ENCODE results near the gene GNB1. TPM values are rescaled to one million over a fixed set of nuclear protein-coding genes. Genes with fewer than 3 reads are reported as not detected.
A peak's percentile ranks its signal among the peaks of the same experiment; 100 is the strongest.

The GNB1 gene
- polyA plus RNA-seq, 3 donors = 41.9 to 357 (median 111) TPM

DNA sequence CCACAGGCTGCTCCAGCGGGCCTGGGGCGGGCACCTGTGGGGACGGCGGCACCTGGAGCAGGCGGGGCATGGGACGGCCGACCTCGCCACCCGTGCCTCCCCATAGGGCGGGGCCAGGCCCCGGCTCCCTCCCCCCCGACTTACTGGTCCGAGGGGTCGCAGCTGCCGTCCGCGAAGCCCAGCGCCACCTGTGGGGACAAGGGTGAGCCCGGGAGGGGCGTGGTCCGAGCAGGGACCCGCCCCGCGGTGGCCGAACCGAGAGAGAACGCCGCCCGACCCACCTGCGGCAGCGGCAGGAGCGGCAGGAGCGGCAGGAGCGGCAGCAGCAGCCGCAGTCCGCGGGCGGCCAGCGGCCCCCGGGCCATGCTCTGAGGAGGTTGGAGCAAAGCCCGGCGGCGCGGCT is 28.0 kb upstream of the GNB1 start, which contains the start of gene TMEM52:
TSS of gene TMEM52 (minus strand) at position 379 of the 403 bp plus-strand sequence. CDS start at position 365, 14 bp downstream.
- intact Hi-C loops (cut with micrococcal nuclease) = loop anchor here (1.0 to 10.0 kb wide), 4 partner anchors 10 to 283 kb away; no protein-coding TSS in a partner anchor
- Histone ChIP-seq H3K4me1 (ENCODE audit: control insufficient read depth in 1 of 2, insufficient read depth in 2 of 2, low read length in 2 of 2) (peaks cover 13 to 19% of the 10 kb centered on the region in 2 donors), H3K4me2 (replicated peaks; ENCODE audit: extremely low read depth, low read length, poor library complexity, severe bottlenecking) (peak within 1 kb of the TSS; percentile 84), H3K27ac (ENCODE audit: low read depth in 1 of 2, low read length in 2 of 2) (peak within 1 kb of the TSS in 1 of 2 donors; percentile 5), H3K4me3 (replicated peaks in 1 of 3; ENCODE audit: low read depth in 2 of 3, low read length in 3 of 3) (peak within 1 kb of the TSS; percentile 41 to 79 (median 56)), H3K9me3 (replicated peaks in 1 of 2; ENCODE audit: control insufficient read depth in 1 of 2, insufficient read depth in 1 of 2, low read length in 2 of 2) (no peaks in the 10 kb centered on the region), H3K9ac (ENCODE audit: insufficient read depth, low read length, poor library complexity, severe bottlenecking) (peak within 1 kb of the TSS; percentile 51), H3K36me3 (replicated peaks in 1 of 2; ENCODE audit: control insufficient read depth in 1 of 2, insufficient read depth in 2 of 2, low read length in 2 of 2) (no peaks in the 10 kb centered on the region), H3K79me2 (ENCODE audit: insufficient read depth, low read length) (no peaks in the 10 kb centered on the region), H2AFZ (ENCODE audit: insufficient read depth, low read depth, low read length, poor library complexity, severe bottlenecking) (peak within 1 kb of the TSS; percentile 79), H3K27me3 (ENCODE audit: control insufficient read depth in 2 of 2, insufficient read depth in 2 of 2, low read length in 2 of 2) (peaks cover 0 to 14% of the 10 kb centered on the region in 2 donors), H4K20me1 (ENCODE audit: insufficient read depth, low read length) (no peaks in the 10 kb centered on the region)
- Mint-ChIP-seq H3K27ac (peak within 1 kb of the TSS in 5 of 7 donors; percentile 62 to 90 (median 75)), H3K36me3 (no peaks in the 10 kb centered on the region), H3K27me3 (ENCODE audit: low read depth in 3 of 3) (peaks cover 2 to 17% (median 12%) of the 10 kb centered on the region in 3 donors), H3K4me1 (peaks cover 7% of the 10 kb centered on the region), H3K9me3 (peaks cover 0 to 6% (median 0%) of the 10 kb centered on the region in 7 donors), H3K4me3 (peak within 1 kb of the TSS; percentile 78 to 89)
- under 1% methylated on average over 41 of the region's 44 CpGs for WGBS (ENCODE audit: insufficient coverage)
- TF ChIP-seq, protein P1, sequence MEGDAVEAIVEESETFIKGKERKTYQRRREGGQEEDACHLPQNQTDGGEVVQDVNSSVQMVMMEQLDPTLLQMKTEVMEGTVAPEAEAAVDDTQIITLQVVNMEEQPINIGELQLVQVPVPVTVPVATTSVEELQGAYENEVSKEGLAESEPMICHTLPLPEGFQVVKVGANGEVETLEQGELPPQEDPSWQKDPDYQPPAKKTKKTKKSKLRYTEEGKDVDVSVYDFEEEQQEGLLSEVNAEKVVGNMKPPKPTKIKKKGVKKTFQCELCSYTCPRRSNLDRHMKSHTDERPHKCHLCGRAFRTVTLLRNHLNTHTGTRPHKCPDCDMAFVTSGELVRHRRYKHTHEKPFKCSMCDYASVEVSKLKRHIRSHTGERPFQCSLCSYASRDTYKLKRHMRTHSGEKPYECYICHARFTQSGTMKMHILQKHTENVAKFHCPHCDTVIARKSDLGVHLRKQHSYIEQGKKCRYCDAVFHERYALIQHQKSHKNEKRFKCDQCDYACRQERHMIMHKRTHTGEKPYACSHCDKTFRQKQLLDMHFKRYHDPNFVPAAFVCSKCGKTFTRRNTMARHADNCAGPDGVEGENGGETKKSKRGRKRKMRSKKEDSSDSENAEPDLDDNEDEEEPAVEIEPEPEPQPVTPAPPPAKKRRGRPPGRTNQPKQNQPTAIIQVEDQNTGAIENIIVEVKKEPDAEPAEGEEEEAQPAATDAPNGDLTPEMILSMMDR (IDR thresholded peaks at IDR 0.05) = no peak
- DNase-seq = no peak

DNA sequence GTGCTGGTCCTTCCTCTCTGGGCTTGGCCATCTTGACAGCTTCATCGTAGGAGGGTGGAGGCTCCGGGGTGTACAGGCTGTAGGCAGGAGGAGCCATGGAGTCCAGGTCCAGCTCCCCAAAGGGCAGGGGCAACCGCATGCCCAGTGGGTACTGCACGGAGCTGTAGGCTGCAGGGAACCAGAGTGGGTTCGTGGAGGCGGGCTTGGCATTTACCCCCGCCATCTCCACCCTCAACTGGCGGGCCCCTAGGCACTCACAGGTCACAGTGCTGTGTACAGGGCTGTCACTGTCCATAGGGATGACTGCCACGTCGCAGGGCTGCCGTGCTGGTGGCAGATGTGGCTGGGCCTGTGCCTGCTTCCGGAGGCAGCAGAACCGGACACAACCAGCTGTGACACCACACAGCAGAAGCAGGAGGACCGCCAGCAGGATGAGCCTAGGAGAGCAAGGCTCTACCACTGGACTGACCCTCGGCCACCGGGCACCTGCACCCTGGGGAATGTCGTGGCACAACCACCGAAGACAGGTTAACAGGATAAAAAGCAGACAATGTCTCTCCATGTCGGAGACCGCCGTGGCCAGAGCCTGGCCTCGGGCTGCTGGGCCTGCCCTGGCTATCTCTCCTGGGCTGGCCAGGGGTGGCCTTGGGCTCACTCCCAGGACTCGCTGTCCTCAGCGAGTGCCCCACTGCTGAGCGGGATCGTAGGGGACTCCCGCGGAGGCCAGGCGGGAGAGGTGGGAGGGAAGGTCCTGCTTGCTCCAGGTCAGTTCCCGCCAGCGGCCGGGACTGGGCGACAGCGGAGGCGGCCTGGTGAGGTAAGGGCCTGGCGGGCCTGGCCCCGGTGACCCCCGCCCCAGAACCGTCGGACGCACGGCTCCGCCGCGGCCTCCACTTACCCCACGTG is 27.4 kb upstream of the GNB1 start:
- H3K9me3 ChIP-seq (replicated peaks in 1 of 2; ENCODE audit: control insufficient read depth in 1 of 2, insufficient read depth in 1 of 2, low read length in 2 of 2) = no peaks in the 10 kb centered on the region
- Mint-ChIP-seq H3K27me3 (ENCODE audit: low read depth in 3 of 3) (peaks cover 2 to 17% (median 12%) of the 10 kb centered on the region in 3 donors), H3K4me3 (peak overlapping the region; percentile 34 to 39), H3K27ac (no peak overlapping the region), H3K4me1 (peaks cover 7% of the 10 kb centered on the region), H3K36me3 (no peaks in the 10 kb centered on the region), H3K9me3 (peaks cover 0 to 7% (median 0%) of the 10 kb centered on the region in 7 donors)
- H2AFZ ChIP-seq (ENCODE audit: insufficient read depth, low read depth, low read length, poor library complexity, severe bottlenecking) = peak overlapping the region; percentile 79
- H3K27me3 ChIP-seq (ENCODE audit: control insufficient read depth in 2 of 2, insufficient read depth in 2 of 2, low read length in 2 of 2) = peaks cover 0 to 14% of the 10 kb centered on the region in 2 donors
- no peak for DNase-seq
- no peaks in the 10 kb centered on the region for H3K36me3 ChIP-seq (replicated peaks in 1 of 2; ENCODE audit: control insufficient read depth in 1 of 2, insufficient read depth in 2 of 2, low read length in 2 of 2)
- no peaks in the 10 kb centered on the region for H4K20me1 ChIP-seq (ENCODE audit: insufficient read depth, low read length)
- TF ChIP-seq, protein P1 (IDR thresholded peaks at IDR 0.05) = no peak
- 46% methylated on average over 46 of the region's 46 CpGs for WGBS (ENCODE audit: insufficient coverage)
- peaks cover 13 to 19% of the 10 kb centered on the region in 2 donors for H3K4me1 ChIP-seq (ENCODE audit: control insufficient read depth in 1 of 2, insufficient read depth in 2 of 2, low read length in 2 of 2)
- peak overlapping the region; percentile 51 for H3K9ac ChIP-seq (ENCODE audit: insufficient read depth, low read length, poor library complexity, severe bottlenecking)
- peak overlapping the region in 2 of 3 experiments; percentile 41 to 79 for H3K4me3 ChIP-seq (replicated peaks in 1 of 3; ENCODE audit: low read depth in 2 of 3, low read length in 3 of 3)
- no peak overlapping the region for H3K27ac ChIP-seq (ENCODE audit: low read depth in 1 of 2, low read length in 2 of 2)
- H3K4me2 ChIP-seq (replicated peaks; ENCODE audit: extremely low read depth, low read length, poor library complexity, severe bottlenecking) = peak overlapping the region; percentile 84
- intact Hi-C loops (cut with micrococcal nuclease) = loop anchor here (2.0 to 10.0 kb wide), 3 partner anchors 215 to 284 kb away; no protein-coding TSS in a partner anchor
- no peaks in the 10 kb centered on the region for H3K79me2 ChIP-seq (ENCODE audit: insufficient read depth, low read length)
